Measurements from ENCODE around the gene FANCC. TPM values are rescaled to one million over a fixed set of nuclear protein-coding genes. Genes with fewer than 3 reads are reported as not detected.

FANCC gene
- total and polyA plus RNA-seq, 2 of the 8 experiments (the other 6 are each of a cell fraction or from before 2014, with no cell fraction given), result 7.8 to 15.2 TPM

GRCh38 chr9:95082401-95083084 is 235.0 kb downstream of the FANCC start:
- no peaks in the 10 kb centered on the region; the same call in 1 of the 2 replicates for H3K79me1 ChIP-seq (ENCODE audit: low read depth, low read length)
- H3K4me3 ChIP-seq (ENCODE audit: extremely low read depth in 1 of 4, insufficient read depth in 2 of 4, low read depth in 3 of 4, low read length in 4 of 4), result no peak overlapping the region
- no peak overlapping the region for H4K5ac ChIP-seq (ENCODE audit: insufficient read length, low read depth, low read length)
- FAIRE-seq, result no peak
- peaks cover 0 to 6% (median 1%) of the 10 kb centered on the region in 4 experiments; a peak in 2 of 8 replicates for H3K36me3 ChIP-seq (ENCODE audit: control insufficient read depth in 2 of 4, insufficient read depth in 4 of 4, low read length in 3 of 4)
- no peak overlapping the region for H2BK5ac ChIP-seq (ENCODE audit: low read depth, low read length)
- no peaks in the 10 kb centered on the region for H3K9me3 ChIP-seq (ENCODE audit: insufficient read depth in 2 of 2, low read depth in 1 of 2, low read length in 1 of 2)
- H3K14ac ChIP-seq (ENCODE audit: insufficient read length), result no peak overlapping the region
- TF ChIP-seq NANOG (IDR thresholded peaks at IDR 0.05; ENCODE audit: insufficient read depth, low read depth, low read length, poor library complexity, severe bottlenecking), result no peak
- TF ChIP-seq CTCF (IDR thresholded peaks at IDR 0.05; ENCODE audit: control extremely low read depth in 1 of 3, insufficient read depth in 1 of 3, low read depth in 1 of 3, low read length in 3 of 3), result no peak
- TF ChIP-seq ATF2 (IDR thresholded peaks at IDR 0.05; ENCODE audit: low read length), result no peak
- TF ChIP-seq SIX5 (IDR thresholded peaks at IDR 0.05; ENCODE audit: low read depth, low read length), result no peak
- no peak overlapping the region for H3K27ac ChIP-seq (ENCODE audit: low read depth, low read length)
- H3K27me3 ChIP-seq (replicated peaks in 1 of 4; ENCODE audit: control insufficient read depth in 3 of 4, extremely low read depth in 1 of 4, insufficient read depth in 3 of 4, low read length in 3 of 4), result no peaks in the 10 kb centered on the region
- H2BK120ac ChIP-seq (replicated peaks; ENCODE audit: low read depth, low read length), result no peak overlapping the region
- H3K79me2 ChIP-seq (ENCODE audit: control insufficient read depth in 1 of 2, insufficient read depth in 2 of 2, low read length in 2 of 2), result no peaks in the 10 kb centered on the region
- no peak overlapping the region for H2AK5ac ChIP-seq (ENCODE audit: low read depth, low read length)
- no peak overlapping the region for H2BK15ac ChIP-seq (ENCODE audit: low read length)
- H4K8ac ChIP-seq (ENCODE audit: extremely low read depth, insufficient read depth, low read length), result no peak overlapping the region
- H3K4ac ChIP-seq (replicated peaks; ENCODE audit: insufficient read length, low read depth, low read length), result no peak overlapping the region
- no peak overlapping the region for H3K9ac ChIP-seq (replicated peaks in 1 of 4; ENCODE audit: extremely low read depth in 1 of 4, low read depth in 3 of 4, low read length in 3 of 4)
- H3K23me2 ChIP-seq (ENCODE audit: low read depth, low read length), result peaks cover 2% of the 10 kb centered on the region; the same call in 1 of the 2 replicates
- no peak for DNase-seq (ENCODE audit: low read depth in 1 of 2, low spot score in 2 of 2)
- no peak overlapping the region for H3K4me2 ChIP-seq (ENCODE audit: insufficient read depth in 1 of 2, low read depth in 2 of 2, low read length in 2 of 2)
- ChIA-PET POLR2A (ENCODE audit: partially characterized antibody) (no interaction called here), CTCF (ENCODE audit: partially characterized antibody) (interaction anchor here (0.9 to 3.8 kb wide), 5 partner anchors 13 to 401 kb away, joined by 3 to 20 read pairs (median 5); no protein-coding TSS in a partner anchor)
- 93% methylated on average over 17 of the region's 18 CpGs; no CpG with 5 or more reads in 1 of the 2 experiments for whole genome bisulfite sequencing, 2 experiments (ENCODE audit: extremely low coverage in 1 of 2, insufficient coverage in 1 of 2, insufficient read length in 1 of 2, insufficient replicate concordance in 2 of 2, low coverage in 1 of 2, low lambda C conversion rate in 2 of 2, missing lambda C conversion rate in 1 of 2)
- peaks cover 0 to 9% (median under 1%) of the 10 kb centered on the region in 4 experiments; a peak in 3 of 7 replicates for H3K4me1 ChIP-seq (replicated peaks in 1 of 4; ENCODE audit: control insufficient read depth in 3 of 4, insufficient read depth in 4 of 4, low read length in 3 of 4)
- H2BK12ac ChIP-seq (ENCODE audit: low read depth, low read length), result no peak overlapping the region
- H4K20me1 ChIP-seq (replicated peaks in 1 of 2; ENCODE audit: control insufficient read depth in 1 of 2, insufficient read depth in 2 of 2, low read length in 2 of 2), result peaks cover 0 to 8% of the 10 kb centered on the region in 2 experiments
- no peak overlapping the region for H4K91ac ChIP-seq (replicated peaks; ENCODE audit: insufficient read length, low read length)
- no peak overlapping the region for H2AFZ ChIP-seq (ENCODE audit: low read length)
- no peak overlapping the region for H3K23ac ChIP-seq (ENCODE audit: insufficient read length)
- no peak overlapping the region for H2BK20ac ChIP-seq (ENCODE audit: low read length)
- no peak overlapping the region for H3K56ac ChIP-seq (replicated peaks; ENCODE audit: insufficient read length, low read depth, low read length)
- no peak overlapping the region for H3K18ac ChIP-seq (ENCODE audit: extremely low read depth, low read length)
